NB4 (cell line): ENCODE results near the gene GRAMD2A.

Experiments
- DNase-seq: peaks from one replicate; pipeline ENCODE4 v3.0.0; 2010; ENCODE audit warnings: low read depth
- H3K4me3 ChIP-seq: one replicate; pipeline ENCODE4 v1.5.1; 2011; ENCODE audit warnings: mild to moderate bottlenecking, low read depth, low read length, moderate library complexity
- CTCF ChIP-seq: IDR thresholded peaks from one replicate; pipeline ENCODE4 v1.5.1; 2012; ENCODE audit warnings: low read depth, low read length
- MYC ChIP-seq: IDR thresholded peaks from 2 replicates; pipeline ENCODE4 v1.6.1; 2011; ENCODE audit warnings: low read depth, low read length
- POLR2A ChIP-seq: IDR thresholded peaks from 2 replicates; pipeline ENCODE4 v1.6.1; 2011; ENCODE audit warnings: mild to moderate bottlenecking; ENCODE audit not compliant: insufficient read length; ENCODE audit errors: extremely low read depth
- TF ChIP-seq, protein P1 (sequence below): IDR thresholded peaks from 2 replicates; pipeline ENCODE4 v1.6.1; 2011; ENCODE audit warnings: low read depth, low read length

The GRAMD2A gene

DNA sequence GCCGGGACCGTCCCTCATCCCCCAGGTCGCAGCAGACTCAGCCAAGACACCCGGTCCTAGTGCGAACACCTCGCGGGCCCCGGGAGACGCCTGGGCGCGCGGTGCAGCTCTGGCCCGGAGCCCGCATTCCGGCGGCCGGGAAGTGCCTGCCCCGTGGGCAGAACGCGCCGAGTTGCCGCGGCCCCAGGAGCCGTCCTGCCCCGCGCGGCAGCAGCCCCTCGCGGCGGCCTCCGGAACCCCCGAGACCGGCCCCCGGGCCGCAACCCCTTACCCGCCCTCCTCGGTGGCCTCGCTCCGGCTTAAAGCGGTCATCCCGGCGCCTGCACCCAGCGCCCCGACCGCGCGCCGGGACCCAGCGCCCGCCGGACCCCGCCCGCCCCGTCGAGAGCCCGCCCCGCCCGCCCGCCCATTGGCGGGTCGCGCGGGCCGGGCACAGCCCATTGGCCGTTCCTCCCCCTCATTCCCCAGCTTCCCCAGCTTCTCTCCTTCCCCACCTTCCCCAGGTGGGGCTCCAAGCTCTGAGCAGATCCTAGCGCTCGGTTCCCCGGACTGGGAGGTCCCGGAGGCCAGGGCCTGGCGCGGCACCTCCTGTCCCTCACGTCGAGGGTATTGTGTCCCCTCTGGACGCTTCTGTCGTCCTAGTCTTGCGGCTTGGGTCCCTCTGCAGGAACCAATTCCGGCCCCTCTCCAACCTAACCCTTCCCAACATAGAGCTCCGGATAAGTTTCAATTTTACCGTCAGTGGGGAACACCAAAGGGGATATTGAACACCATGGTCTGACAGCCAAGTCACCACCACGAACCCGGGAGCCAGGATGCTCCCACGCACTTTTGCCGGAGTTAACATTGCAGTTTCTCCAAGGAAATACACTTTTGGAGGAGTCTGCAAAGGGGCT, at the start of gene GRAMD2A:
TSS of gene GRAMD2A (minus strand) at position 328 of the 896 bp plus-strand sequence.
- no peak for TF ChIP-seq MYC
- no peak within 1 kb of the TSS for H3K4me3 ChIP-seq

DNA sequence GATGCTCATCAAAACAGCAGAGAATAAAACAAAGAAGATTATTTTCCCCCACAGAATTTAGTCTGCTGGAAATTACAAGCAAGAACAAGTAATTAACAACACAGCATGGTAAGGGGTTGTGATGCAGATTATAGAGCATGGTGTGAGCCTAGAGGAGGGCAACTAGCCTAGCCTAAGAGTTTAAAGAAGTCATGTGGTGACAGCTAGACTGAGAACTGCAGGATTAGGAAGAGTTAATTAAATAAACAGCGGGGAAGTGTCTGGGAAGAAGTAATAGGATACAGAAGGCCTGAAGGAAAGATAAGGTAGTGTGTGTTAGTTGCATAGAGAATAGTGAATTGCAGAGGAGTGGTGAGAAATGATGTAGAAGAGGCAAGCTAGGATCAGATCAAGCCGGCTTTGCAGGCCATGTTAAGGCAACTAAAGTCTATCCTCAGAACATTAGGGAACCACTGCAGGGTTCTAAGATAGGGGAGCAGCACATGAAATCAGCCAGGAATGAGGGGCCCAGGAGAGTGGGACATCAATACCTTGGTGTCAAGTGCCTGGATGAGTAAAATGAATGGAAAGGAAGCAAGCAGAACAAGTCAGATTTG, 45.3 kb upstream of the GRAMD2A start:
- DNase-seq: no peak
- TF ChIP-seq POLR2A: no peak
- TF ChIP-seq, protein P1, sequence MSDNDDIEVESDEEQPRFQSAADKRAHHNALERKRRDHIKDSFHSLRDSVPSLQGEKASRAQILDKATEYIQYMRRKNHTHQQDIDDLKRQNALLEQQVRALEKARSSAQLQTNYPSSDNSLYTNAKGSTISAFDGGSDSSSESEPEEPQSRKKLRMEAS: no peak
- TF ChIP-seq CTCF: no peak
- TF ChIP-seq MYC: no peak
- no peak overlapping the region for H3K4me3 ChIP-seq

More for the DNA sequence above, at the start of gene GRAMD2A:
- no peak for DNase-seq

GRCh38 chr15:72239652-72240051, 42.1 kb upstream of the GRAMD2A start:
- DNase-seq: no peak
- no peak for TF ChIP-seq POLR2A
- no peak for TF ChIP-seq CTCF
- TF ChIP-seq MYC: no peak
- TF ChIP-seq, protein P1: no peak

DNA sequence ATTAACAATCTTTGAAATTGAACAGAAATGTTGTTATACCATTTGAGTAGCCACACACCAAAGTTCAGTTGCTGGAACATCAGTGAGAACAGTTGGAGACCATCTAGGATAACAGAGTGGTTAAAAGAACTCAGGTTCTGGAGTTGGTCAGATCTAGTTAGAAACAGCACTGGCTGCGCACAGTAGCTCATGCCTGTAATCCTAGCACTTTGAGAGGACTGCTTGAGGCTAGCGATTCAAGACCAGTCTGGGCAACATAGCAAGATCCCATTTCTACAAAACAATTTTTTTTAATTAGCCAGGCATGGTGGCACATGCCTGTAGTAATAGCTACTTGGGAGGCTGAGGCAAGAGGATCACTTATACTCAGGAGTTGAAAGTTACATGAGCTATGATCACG, 41.0 kb upstream of the GRAMD2A start:
- TF ChIP-seq MYC: no peak
- no peak for TF ChIP-seq CTCF
- TF ChIP-seq, protein P1: no peak
- no peak for TF ChIP-seq POLR2A
- no peak for DNase-seq
- no peak overlapping the region for H3K4me3 ChIP-seq

More at GRCh38 chr15:72239652-72240051, 42.1 kb upstream of the GRAMD2A start:
- no peak overlapping the region for H3K4me3 ChIP-seq

- TF ChIP-seq POLR2A (no peak), CTCF (no peak), MYC (no peak)
- TF ChIP-seq, protein P1: no peak
- no peak overlapping the region for H3K4me3 ChIP-seq
- peak; percentile 20 for DNase-seq
These were observed 40.3 kb upstream of the GRAMD2A start for GRCh38 chr15:72237853-72238224.
